ENCODE results near the gene CRBN.

The CRBN gene

DNA sequence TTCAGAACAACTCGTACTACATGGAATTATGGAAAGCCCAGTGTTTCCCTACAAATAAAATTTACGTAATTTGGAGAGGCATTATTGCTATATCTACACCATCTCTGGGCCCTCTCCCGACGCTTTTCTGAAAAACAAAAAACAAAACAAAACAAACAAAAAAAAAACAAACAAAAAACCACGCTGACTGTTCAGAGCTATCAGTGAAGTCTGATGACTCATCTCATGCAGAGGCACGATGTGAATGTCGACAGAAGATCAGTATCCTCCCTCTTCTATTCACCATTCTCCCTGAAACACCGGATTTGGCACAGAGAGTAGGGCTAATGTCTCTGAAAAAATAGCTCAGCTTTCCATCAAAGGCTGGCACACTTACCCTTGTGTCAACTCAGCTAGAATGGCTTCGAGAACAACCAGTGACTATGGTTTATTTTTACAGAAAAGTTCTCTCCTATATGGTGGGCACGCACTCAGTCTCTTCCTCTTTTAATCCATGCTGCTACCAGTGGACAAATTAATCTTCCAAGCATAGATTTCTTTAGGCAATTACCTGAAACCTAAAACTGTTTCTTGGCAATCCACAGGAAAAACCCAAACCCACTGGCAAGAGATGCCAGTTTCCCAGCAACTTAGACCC, 1.5 kb downstream of the CRBN start:
- Histone ChIP-seq H3K4me3 (peak overlapping the region in 3 of 7 experiments; percentile 62 to 93 (median 91)), H3K27ac (peak overlapping the region in 5 of 21 experiments; percentile 49 to 94 (median 91))

DNA sequence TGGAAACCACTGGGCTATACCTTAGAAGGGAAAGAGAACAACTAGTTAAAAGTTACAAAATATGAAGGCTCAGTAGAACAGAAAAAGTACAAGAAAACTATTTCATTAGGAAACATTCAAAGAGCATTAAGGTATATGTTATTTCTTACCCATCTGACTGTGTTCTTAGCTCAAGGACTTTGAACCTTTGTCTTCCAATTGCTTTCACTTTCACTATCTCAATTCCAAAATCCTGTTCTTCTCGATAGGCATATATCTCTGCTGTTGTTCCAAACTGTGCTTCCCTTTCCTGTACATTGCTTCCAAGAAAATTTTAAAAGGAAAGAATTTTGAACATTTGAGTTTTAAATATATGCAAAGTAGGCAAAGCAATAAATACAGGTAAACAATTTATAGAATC, 6.9 kb downstream of the CRBN start:
- peak overlapping the region in 1 of 7 experiments; percentile 8 for H3K4me3 ChIP-seq
- H3K27ac ChIP-seq = peak overlapping the region in 19 of 21 experiments; percentile 24 to 88 (median 74)

- peak overlapping the region in 2 of 21 experiments; percentile 19 to 24 for H3K27ac ChIP-seq
- no peak overlapping the region for H3K4me3 ChIP-seq
These were observed 8.5 kb downstream of the CRBN start for GRCh38 chr3:3170998-3171397.

DNA sequence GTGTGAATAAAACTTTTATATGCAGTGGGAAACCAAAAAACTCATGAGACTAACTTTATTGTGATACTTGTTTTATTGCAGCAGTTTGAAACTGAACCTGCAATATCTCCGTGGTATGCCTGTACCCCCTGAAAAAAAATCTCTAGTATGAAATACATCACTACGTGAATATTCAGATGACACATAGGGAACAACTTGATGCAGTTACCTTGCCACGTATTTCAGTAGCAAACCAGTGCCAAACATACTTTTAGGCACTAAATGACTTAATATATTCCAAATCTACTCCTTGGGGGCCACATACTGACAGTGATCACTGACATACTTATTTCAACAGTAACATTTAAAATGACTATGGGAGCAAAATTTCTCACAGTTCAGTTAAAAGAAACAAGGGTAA, 13.8 kb downstream of the CRBN start:
- H3K4me3 ChIP-seq = no peak overlapping the region
- no peak overlapping the region for H3K27ac ChIP-seq

DNA sequence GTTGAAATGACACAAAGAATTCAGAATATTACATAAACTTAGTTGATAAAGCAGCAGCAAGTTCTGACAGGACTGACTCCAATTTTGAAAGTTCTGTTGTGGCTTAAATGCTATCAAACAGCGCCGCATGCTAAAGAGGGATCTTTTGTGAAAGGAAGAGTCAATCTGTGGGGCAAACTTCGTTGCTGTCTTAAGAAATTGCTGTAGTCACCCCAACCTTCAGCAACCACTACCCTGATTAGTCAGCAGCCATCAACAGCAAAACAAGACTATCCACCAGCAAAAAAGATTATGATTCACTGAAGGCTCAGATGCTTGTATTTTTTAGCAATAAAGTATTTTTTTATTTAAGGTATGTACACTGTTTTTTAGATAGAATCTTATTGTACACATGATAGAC, 14.2 kb downstream of the CRBN start:
- H3K27ac ChIP-seq = no peak overlapping the region
- no peak overlapping the region for H3K4me3 ChIP-seq

- peak overlapping the region in 1 of 21 experiments; percentile 24 for H3K27ac ChIP-seq
These were observed 18.7 kb downstream of the CRBN start for GRCh38 chr3:3160826-3161225.

GRCh38 chr3:3157484-3157883, 22.0 kb downstream of the CRBN start:
- Histone ChIP-seq H3K27ac (no peak overlapping the region), H3K4me3 (no peak overlapping the region)

More at GRCh38 chr3:3160826-3161225, 18.7 kb downstream of the CRBN start:
- no peak overlapping the region for H3K4me3 ChIP-seq

DNA sequence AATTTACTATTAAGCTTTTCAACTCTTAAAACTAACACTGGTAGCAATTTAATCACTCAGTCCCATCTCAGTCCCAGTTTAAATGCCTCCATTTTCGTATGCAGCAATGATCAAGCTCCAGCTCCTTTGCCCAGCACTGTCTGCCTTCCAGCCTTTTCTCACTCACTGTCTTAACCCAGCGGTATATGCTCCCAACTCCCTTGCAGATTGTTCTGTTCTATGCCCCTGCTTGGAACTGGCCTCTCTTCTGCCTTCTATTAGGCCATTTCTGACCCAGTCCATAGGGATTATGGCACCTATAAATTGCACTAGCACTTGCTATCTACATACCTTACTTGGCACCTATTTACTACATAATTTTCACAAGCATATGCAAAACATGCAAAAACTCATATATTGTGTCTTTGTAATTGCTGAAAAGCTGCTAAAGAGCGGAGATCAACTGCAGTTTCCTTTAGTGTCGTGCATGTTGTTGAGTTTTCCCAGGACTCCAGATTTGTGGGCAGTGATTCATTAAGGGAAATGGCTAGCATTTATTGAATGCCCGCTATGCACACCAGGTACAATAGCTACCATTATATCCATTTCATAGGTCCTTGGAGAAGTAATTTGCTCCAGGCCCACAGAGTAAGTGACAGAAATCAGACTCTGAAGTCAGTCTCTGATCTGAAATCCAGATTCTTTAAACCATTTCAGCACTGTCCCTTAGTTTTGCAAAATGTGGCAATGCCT, 24.4 kb downstream of the CRBN start:
- Histone ChIP-seq H3K27ac (no peak overlapping the region), H3K4me3 (no peak overlapping the region)

DNA sequence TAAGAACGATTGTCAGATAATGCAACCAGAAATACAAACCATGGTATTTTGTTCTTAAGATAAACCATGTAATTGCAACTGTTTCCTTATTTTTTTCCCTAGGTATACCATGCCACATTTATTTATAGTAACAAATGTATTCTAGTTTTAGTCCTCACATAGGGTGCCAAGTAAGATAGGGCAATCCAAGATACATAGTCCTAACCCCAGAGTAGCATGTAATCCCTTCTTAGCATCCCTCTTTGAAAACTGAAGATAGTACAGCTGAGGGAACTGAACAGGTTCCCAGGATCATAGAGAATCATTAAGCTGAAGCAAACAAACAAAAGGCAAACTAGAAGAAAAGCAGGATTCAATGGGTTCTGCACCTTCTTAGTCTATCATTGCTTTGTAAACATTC, 28.0 kb downstream of the CRBN start:
- Histone ChIP-seq H3K27ac (no peak overlapping the region), H3K4me3 (no peak overlapping the region)

- H3K27ac ChIP-seq = no peak overlapping the region
- H3K4me3 ChIP-seq = no peak overlapping the region
These were observed 29.9 kb downstream of the CRBN start for GRCh38 chr3:3149560-3149959.

GRCh38 chr3:3145831-3146230, 33.7 kb downstream of the CRBN start:
- Histone ChIP-seq H3K27ac (no peak overlapping the region), H3K4me3 (no peak overlapping the region)

DNA sequence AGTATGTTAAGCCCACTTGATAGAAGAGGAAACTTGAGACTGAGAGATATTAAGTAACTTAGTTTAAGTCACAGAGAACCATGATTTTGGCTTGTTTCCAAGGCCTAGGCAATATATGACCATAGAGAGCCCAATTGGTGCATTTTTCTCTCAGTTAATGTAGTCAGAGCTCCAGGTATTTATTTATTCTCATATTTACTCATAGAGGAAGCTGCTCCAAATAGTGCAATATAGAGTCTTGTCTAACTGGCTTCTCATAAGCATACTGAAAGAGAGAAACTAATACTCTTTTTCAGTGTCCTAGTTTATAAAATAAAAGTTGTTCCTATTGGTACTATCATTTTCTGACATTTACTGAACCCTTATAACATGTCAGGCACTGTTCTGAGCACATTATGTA, 37.6 kb downstream of the CRBN start:
- Histone ChIP-seq H3K27ac (no peak overlapping the region), H3K4me3 (no peak overlapping the region)

DNA sequence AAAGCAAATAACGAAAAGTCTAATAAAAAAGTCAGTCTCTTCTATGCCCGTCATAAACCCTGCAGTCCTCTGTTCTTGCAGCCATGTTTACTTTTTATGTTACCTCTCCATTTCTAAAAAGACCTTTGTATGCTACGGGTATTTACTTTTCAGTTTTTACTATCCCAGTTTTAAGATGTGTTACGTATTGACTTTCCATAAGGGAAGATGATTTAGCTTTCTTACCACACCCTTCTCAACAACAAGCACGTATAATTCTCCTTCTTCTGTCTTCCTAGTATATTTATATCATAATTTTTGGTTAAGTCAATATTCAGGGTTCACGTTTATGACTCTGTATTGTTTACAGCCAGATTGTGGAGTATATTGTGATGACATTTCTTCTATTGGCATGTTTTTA, 42.0 kb downstream of the CRBN start:
- Histone ChIP-seq H3K4me3 (no peak overlapping the region), H3K27ac (no peak overlapping the region)

GRCh38 chr3:3134750-3135448, 44.6 kb downstream of the CRBN start:
- H3K27ac ChIP-seq = no peak overlapping the region

DNA sequence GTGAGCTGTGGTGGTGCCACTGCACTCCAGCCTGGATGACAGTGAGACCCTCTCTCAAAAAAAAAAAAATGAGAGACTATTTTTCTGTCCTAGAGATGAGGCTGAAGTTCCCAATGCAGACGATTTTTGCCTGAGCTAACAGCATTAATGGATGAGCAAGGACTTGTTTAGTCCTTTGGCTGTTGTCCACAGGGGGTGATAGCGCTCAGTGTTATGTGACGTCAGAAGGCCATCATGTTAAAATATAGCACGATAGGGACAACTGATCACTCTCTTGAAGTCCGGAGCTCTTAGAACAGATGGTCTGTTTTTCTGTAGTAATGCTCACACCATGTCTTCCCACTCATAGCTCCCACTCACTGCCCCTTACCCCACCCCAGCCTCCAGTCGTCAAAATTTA, 46.0 kb downstream of the CRBN start:
- no peak overlapping the region for H3K27ac ChIP-seq

More at GRCh38 chr3:3134750-3135448, 44.6 kb downstream of the CRBN start:
- no peak overlapping the region for H3K4me3 ChIP-seq

GRCh38 chr3:3129579-3129978, 49.9 kb downstream of the CRBN start:
- Histone ChIP-seq H3K4me3 (no peak overlapping the region), H3K27ac (no peak overlapping the region)

More for the DNA sequence above, 46.0 kb downstream of the CRBN start:
- H3K4me3 ChIP-seq = no peak overlapping the region

- Histone ChIP-seq H3K4me3 (peak overlapping the region; percentile 70 to 95 (median 72)), H3K27ac (peak overlapping the region; percentile 76 to 99 (median 96))
These were observed 52.0 kb downstream of the CRBN start for GRCh38 chr3:3127432-3128010.

DNA sequence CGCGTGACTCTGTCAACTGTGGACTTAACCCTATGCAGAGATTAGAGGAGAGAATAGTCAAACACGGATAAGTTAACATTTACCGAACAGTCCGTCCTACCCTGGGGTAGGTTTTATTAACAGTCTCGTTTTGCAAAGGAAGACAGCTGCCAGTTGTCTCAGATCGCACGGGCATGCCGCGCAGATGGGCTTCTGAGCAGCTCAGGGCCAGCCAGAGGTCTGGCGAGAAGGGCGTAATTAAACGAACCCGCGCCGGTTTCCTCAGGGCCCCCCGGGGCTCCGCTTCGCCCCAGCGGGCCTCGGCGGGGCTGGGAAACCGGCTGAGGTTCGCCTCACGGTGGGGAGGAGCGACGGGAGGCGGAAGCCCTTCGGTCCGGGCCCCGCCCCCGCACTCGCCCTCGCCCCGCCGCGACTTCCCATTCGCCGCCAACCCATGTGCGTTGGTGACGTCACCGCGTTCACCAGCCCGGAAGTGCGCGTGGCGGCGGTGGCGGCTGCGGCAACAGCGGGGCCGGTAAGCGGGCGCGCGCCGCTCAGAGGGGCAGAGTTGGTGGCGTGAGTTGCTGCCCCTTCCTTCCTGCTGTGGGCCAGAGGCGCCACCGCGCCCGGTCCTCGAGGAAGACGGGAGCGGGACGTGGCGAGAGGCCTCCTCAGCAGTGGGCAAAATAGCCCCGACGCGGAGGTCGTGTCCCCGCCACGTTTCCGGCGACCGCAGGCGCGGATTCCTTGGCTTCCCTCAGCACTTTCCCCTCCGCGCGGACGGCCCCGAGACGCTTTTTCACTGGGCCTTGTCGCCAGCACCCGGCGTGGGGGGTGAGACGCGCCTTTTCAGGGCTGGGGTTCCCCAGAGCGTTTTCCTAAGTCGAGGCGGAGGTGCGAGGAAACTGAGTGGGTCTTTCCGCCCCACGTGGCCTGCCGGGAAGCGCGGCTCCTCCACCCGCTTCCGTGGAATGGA, 52.7 kb downstream of the CRBN start, which contains the start of gene TRNT1:
TRNT1 (plus strand) TSS at position 464 of the 955 bp plus-strand sequence. CDS start 2,101 bp downstream, outside the sequence.
- peak within 1 kb of the TSS; percentile 70 to 95 (median 72) for H3K4me3 ChIP-seq
- H3K27ac ChIP-seq = peak within 1 kb of the TSS; percentile 76 to 99 (median 96)

GRCh38 chr3:3125977-3126376, 53.5 kb downstream of the CRBN start:
- Histone ChIP-seq H3K27ac (peak overlapping the region in 20 of 21 experiments; percentile 90 to 99 (median 96)), H3K4me3 (peak overlapping the region; percentile 70 to 95 (median 72))

All from skin epidermis (tissue), 12 donors.